Activated CD8-positive, alpha-beta T cell treated with anti-CD3 and anti-CD28 coated beads, Interleukin-2, amount 10 ng/mL, durations not matched to agents 7 days and 5 days (primary cell): ENCODE results near the gene MIPEP. TPM values are rescaled to one million over a fixed set of nuclear protein-coding genes. Genes with fewer than 3 reads are reported as not detected.

Source experiments
- ATAC-seq: fragments of 150-1000 bp; cut with Tn5 transposase; one replicate; pipeline ENCODE4 v1.10.0; 2021; ENCODE audit warnings: moderate library complexity
- CTCF ChIA-PET: fragments of 350-600 bp; sonication (Branson Sonifier 250); formaldehyde crosslinking; loops from one replicate; lab custom pipeline; 2021; ENCODE audit warnings: antibody characterized with exemption; lab: Charles Lee
- POLR2A ChIA-PET: fragments of 350-600 bp; sonication (Branson Sonifier 250); formaldehyde crosslinking; loops from one replicate; lab custom pipeline; 2021; ENCODE audit warnings: antibody characterized with exemption; lab: Charles Lee
- DNase-seq: peaks from one replicate; pipeline ENCODE4 v3.0.0-alpha.2; 2020
- H3K27ac Mint-ChIP-seq: one replicate; pipeline ENCODE4 v1.8.0; 2021; ENCODE audit warnings: mild to moderate bottlenecking, mixed read lengths
- H3K27me3 Mint-ChIP-seq: one replicate; pipeline ENCODE4 v1.8.0; 2021; ENCODE audit warnings: low read depth, mixed read lengths
- H3K36me3 Mint-ChIP-seq: one replicate; pipeline ENCODE4 v1.8.0; 2021; ENCODE audit warnings: low read depth, mixed read lengths
- H3K4me1 Mint-ChIP-seq: one replicate; pipeline ENCODE4 v1.8.0; 2021; ENCODE audit warnings: low read depth, mixed read lengths
- H3K4me3 Mint-ChIP-seq: one replicate; pipeline ENCODE4 v1.8.0; 2021; ENCODE audit warnings: mild to moderate bottlenecking, mixed read lengths
- H3K9me3 Mint-ChIP-seq: one replicate; pipeline ENCODE4 v1.8.0; 2022; ENCODE audit warnings: mixed read lengths; ENCODE audit not compliant: insufficient read depth
- total RNA-seq, 2 experiments: library from RNA; stranded (reverse); gene quantifications; one replicate each; pipeline ENCODE4 v1.2.3, GENCODE V29; 2021

The MIPEP gene
- total RNA-seq, 2 experiments from 2014 or later = 9.6 to 11.6 TPM

- H3K4me3 Mint-ChIP-seq = no peak overlapping the region
- H3K27ac Mint-ChIP-seq = no peak overlapping the region
- ChIA-PET CTCF (interaction anchor here (0.8 kb wide), 1 partner anchor 74 kb away, joined by 3 read pairs; no protein-coding TSS in a partner anchor), POLR2A (no interaction called here)
- H3K9me3 Mint-ChIP-seq = no peaks in the 10 kb centered on the region
- ATAC-seq = no peak
- H3K36me3 Mint-ChIP-seq = no peaks in the 10 kb centered on the region
- H3K27me3 Mint-ChIP-seq = no peaks in the 10 kb centered on the region
- peaks cover 16% of the 10 kb centered on the region for H3K4me1 Mint-ChIP-seq
- no peak for DNase-seq
Measured at GRCh38 chr13:23848019-23848418, 41.2 kb downstream of the MIPEP start.

GRCh38 chr13:23847497-23847896, 41.7 kb downstream of the MIPEP start:
- ChIA-PET POLR2A (no interaction called here), CTCF (interaction anchor here (0.8 kb wide), 1 partner anchor 74 kb away, joined by 3 read pairs; no protein-coding TSS in a partner anchor)
- Mint-ChIP-seq H3K27me3 (no peaks in the 10 kb centered on the region), H3K27ac (no peak overlapping the region), H3K9me3 (no peaks in the 10 kb centered on the region), H3K4me1 (peaks cover 16% of the 10 kb centered on the region), H3K36me3 (no peaks in the 10 kb centered on the region), H3K4me3 (no peak overlapping the region)
- ATAC-seq = no peak
- DNase-seq = no peak

- no peaks in the 10 kb centered on the region for H3K9me3 Mint-ChIP-seq
- peaks cover 16% of the 10 kb centered on the region for H3K4me1 Mint-ChIP-seq
- no peaks in the 10 kb centered on the region for H3K27me3 Mint-ChIP-seq
- ATAC-seq (no peak), DNase-seq (no peak)
- no peak overlapping the region for H3K4me3 Mint-ChIP-seq
- H3K27ac Mint-ChIP-seq = no peak overlapping the region
- ChIA-PET POLR2A (no interaction called here), CTCF (interaction anchor here (0.6 to 1.8 kb wide), 5 partner anchors 10 to 243 kb away, joined by 3 to 4 read pairs (median 4); no protein-coding TSS in a partner anchor)
- no peaks in the 10 kb centered on the region for H3K36me3 Mint-ChIP-seq
Measured at GRCh38 chr13:23845105-23845725, 44.0 kb downstream of the MIPEP start.

GRCh38 chr13:23844132-23844531, 45.1 kb downstream of the MIPEP start:
- H3K9me3 Mint-ChIP-seq = no peaks in the 10 kb centered on the region
- DNase-seq (no peak), ATAC-seq (peak; percentile 33)
- ChIA-PET POLR2A (no interaction called here), CTCF (interaction anchor here (0.8 to 1.8 kb wide), 4 partner anchors 12 to 25 kb away, joined by 3 to 4 read pairs (median 4); no protein-coding TSS in a partner anchor)
- H3K27ac Mint-ChIP-seq = peak overlapping the region; percentile 28
- H3K27me3 Mint-ChIP-seq = no peaks in the 10 kb centered on the region
- no peaks in the 10 kb centered on the region for H3K36me3 Mint-ChIP-seq
- no peak overlapping the region for H3K4me3 Mint-ChIP-seq
- peaks cover 16% of the 10 kb centered on the region for H3K4me1 Mint-ChIP-seq

- DNase-seq (no peak), ATAC-seq (no peak)
- Mint-ChIP-seq H3K36me3 (no peaks in the 10 kb centered on the region), H3K27ac (no peak overlapping the region), H3K9me3 (no peaks in the 10 kb centered on the region), H3K4me3 (no peak overlapping the region), H3K27me3 (no peaks in the 10 kb centered on the region), H3K4me1 (peaks cover 16% of the 10 kb centered on the region)
- POLR2A ChIA-PET = no interaction called here
- CTCF ChIA-PET = interaction anchor here (1.8 kb wide), 1 partner anchor 11 kb away, joined by 4 read pairs; no protein-coding TSS in a partner anchor
Measured at GRCh38 chr13:23843436-23843835, 45.8 kb downstream of the MIPEP start.

DNA sequence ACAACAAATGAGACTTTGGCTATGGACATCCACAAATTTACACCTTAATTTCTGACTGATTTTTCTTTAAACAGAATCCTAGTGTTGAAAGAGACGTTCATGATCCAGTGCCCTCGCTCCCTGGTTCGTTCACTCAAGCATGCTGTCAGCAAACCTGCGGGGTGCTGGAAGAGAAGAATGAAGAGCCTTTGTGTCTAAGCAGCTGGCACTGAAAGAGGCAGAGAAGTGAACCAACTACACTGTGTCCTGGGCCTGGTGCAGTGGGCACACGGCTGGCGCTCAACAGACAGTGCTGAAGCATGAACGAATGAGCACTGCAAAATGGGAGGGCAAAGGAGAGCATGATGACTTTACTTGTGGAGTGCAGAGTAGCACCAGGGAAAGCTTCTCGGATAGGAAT, 46.8 kb downstream of the MIPEP start:
- Mint-ChIP-seq H3K4me3 (no peak overlapping the region), H3K4me1 (peaks cover 14% of the 10 kb centered on the region), H3K36me3 (no peaks in the 10 kb centered on the region), H3K27me3 (no peaks in the 10 kb centered on the region), H3K9me3 (no peaks in the 10 kb centered on the region), H3K27ac (no peak overlapping the region)
- ChIA-PET POLR2A (no interaction called here), CTCF (no interaction called here)
- ATAC-seq = no peak
- no peak for DNase-seq

DNA sequence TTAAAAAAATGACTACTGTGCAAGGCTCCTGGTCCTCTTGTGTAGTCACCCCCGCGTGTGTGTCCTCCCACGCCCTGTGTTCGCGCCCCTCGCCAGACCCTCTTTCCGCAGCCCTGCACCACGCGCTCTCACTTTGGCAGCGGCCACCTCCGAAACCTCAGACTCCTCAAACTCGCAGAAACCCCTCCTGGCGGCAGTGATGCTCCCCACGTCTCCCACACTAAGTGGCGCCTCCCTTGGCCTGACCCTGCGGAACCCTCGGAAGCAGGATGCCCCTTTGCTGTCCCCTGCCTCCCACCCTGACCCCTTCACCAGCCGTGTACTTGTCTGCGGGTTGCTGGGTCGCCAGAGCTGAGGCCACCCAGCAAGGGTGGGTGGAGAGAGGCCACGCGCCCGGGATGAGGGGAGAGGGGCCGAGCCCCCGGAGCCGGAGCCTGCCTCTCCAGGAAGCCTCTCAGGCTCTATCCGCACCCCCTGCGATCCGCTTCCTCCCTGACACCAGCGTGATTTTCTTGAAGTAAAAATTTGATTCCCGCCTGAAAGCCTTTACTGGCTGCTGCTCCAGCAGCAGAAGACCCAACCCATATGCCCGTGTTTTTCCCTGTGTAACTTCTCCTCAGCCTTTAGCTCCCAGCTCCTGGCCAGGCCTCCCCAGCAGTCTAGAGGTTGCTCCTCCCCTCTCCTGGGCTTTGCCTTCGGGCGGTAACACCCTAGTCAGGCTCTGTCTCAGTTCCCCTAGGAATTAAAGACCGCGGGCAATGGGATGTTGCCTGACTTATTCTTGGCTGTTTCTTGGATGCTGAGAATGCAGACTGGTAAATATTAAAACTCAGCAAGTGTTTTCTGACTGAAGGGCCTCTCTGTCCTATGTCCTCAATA, 55.2 kb downstream of the MIPEP start:
- no peaks in the 10 kb centered on the region for H3K27me3 Mint-ChIP-seq
- ChIA-PET CTCF (no interaction called here), POLR2A (no interaction called here)
- DNase-seq (no peak), ATAC-seq (no peak)
- no peaks in the 10 kb centered on the region for H3K4me1 Mint-ChIP-seq
- H3K9me3 Mint-ChIP-seq = no peaks in the 10 kb centered on the region
- H3K36me3 Mint-ChIP-seq = no peaks in the 10 kb centered on the region
- H3K27ac Mint-ChIP-seq = no peak overlapping the region
- H3K4me3 Mint-ChIP-seq = no peak overlapping the region

GRCh38 chr13:23828866-23829265, 60.3 kb downstream of the MIPEP start:
- Mint-ChIP-seq H3K36me3 (peaks cover 5% of the 10 kb centered on the region), H3K27ac (no peak overlapping the region), H3K4me1 (no peaks in the 10 kb centered on the region), H3K27me3 (no peaks in the 10 kb centered on the region), H3K4me3 (no peak overlapping the region), H3K9me3 (peaks cover 7% of the 10 kb centered on the region)
- CTCF ChIA-PET = no interaction called here
- POLR2A ChIA-PET = no interaction called here
- no peak for ATAC-seq
- DNase-seq = no peak

GRCh38 chr13:23828086-23828485, 61.1 kb downstream of the MIPEP start:
- Mint-ChIP-seq H3K9me3 (peaks cover 7% of the 10 kb centered on the region), H3K27me3 (no peaks in the 10 kb centered on the region), H3K27ac (no peak overlapping the region), H3K4me1 (no peaks in the 10 kb centered on the region), H3K36me3 (peaks cover 5% of the 10 kb centered on the region), H3K4me3 (no peak overlapping the region)
- ChIA-PET POLR2A (no interaction called here), CTCF (no interaction called here)
- DNase-seq = no peak
- no peak for ATAC-seq

- Mint-ChIP-seq H3K27ac (no peak overlapping the region), H3K9me3 (peaks cover 7% of the 10 kb centered on the region), H3K4me1 (no peaks in the 10 kb centered on the region), H3K27me3 (no peaks in the 10 kb centered on the region), H3K36me3 (peaks cover 12% of the 10 kb centered on the region), H3K4me3 (no peak overlapping the region)
- DNase-seq = no peak
- ChIA-PET CTCF (no interaction called here), POLR2A (no interaction called here)
- no peak for ATAC-seq
Measured at GRCh38 chr13:23825179-23825578, 64.0 kb downstream of the MIPEP start.

- POLR2A ChIA-PET = no interaction called here
- no peak overlapping the region for H3K4me3 Mint-ChIP-seq
- peaks cover 7% of the 10 kb centered on the region for H3K9me3 Mint-ChIP-seq
- no peak overlapping the region for H3K27ac Mint-ChIP-seq
- H3K27me3 Mint-ChIP-seq = no peaks in the 10 kb centered on the region
- CTCF ChIA-PET = interaction anchor here (1.4 kb wide), 1 partner anchor 136 kb away, joined by 3 read pairs; no protein-coding TSS in a partner anchor
- DNase-seq (no peak), ATAC-seq (no peak)
- H3K4me1 Mint-ChIP-seq = no peaks in the 10 kb centered on the region
- H3K36me3 Mint-ChIP-seq = peaks cover 12% of the 10 kb centered on the region
Measured at GRCh38 chr13:23824371-23824770, 64.8 kb downstream of the MIPEP start.

- H3K4me1 Mint-ChIP-seq = peaks cover 3% of the 10 kb centered on the region
- ChIA-PET CTCF (no interaction called here), POLR2A (no interaction called here)
- H3K27me3 Mint-ChIP-seq = no peaks in the 10 kb centered on the region
- H3K9me3 Mint-ChIP-seq = peaks cover 7% of the 10 kb centered on the region
- H3K36me3 Mint-ChIP-seq = peaks cover 12% of the 10 kb centered on the region
- no peak overlapping the region for H3K4me3 Mint-ChIP-seq
- DNase-seq (no peak), ATAC-seq (no peak)
- no peak overlapping the region for H3K27ac Mint-ChIP-seq
Measured at GRCh38 chr13:23822252-23822824, 66.9 kb downstream of the MIPEP start.
